Right lobe of liver (tissue), 6 donors: ENCODE data around the gene FIS1. TPM values are rescaled to one million over a fixed set of nuclear protein-coding genes. Genes with fewer than 3 reads are reported as not detected.

Experiments used
- ATAC-seq, 4 donors: fragments of 200-7000 bp; cut with Tn5 transposase; one replicate each; pipeline ENCODE4 v1.9.1; 2020; ENCODE audit warnings: mild to moderate bottlenecking in 4 of 4, moderate library complexity in 4 of 4
- DNase-seq, 3 donors: peaks; one replicate each; pipeline ENCODE4 v3.0.0-alpha.2; 2020
- H3K27ac ChIP-seq, 3 donors: fragments of 200-600 bp; one replicate each; pipeline ENCODE4 v1.8.0; 2022
- H3K27me3 ChIP-seq, 2 donors: fragments of 200-600 bp; one replicate each; pipeline ENCODE4 v1.8.0; 2022
- H3K36me3 ChIP-seq, 4 donors: fragments of 200-600 bp; sonication (generic) in 1 of 4; one replicate each; pipeline versions ENCODE4 v1.5.1 to v1.8.0; 2017 to 2022; ENCODE audit warnings: control low read depth in 1 of 4
- H3K4me1 ChIP-seq, 4 donors: fragments of 200-600 bp; sonication (generic) in 1 of 4; one replicate each; pipeline versions ENCODE4 v1.5.1 to v1.8.0; 2017 to 2022; ENCODE audit warnings: control low read depth in 1 of 4
- H3K4me3 ChIP-seq, 3 donors: fragments of 200-600 bp; one replicate each; pipeline ENCODE4 v1.8.0; 2022
- H3K9me3 ChIP-seq, 4 donors: fragments of 200-600 bp; sonication (generic) in 1 of 4; one replicate each; pipeline versions ENCODE4 v1.5.1 to v1.8.0; 2017 to 2022; ENCODE audit warnings: control low read depth in 1 of 4
- POLR2A ChIP-seq: fragments of 450-650 bp; IDR thresholded peaks from one replicate; pipeline ENCODE4 v1.6.1; 2017; ENCODE audit warnings: antibody characterized with exemption, mild to moderate bottlenecking
- WGBS: methylation state at CpG from one replicate; pipeline ENCODE4 v1.1.6; 2018; ENCODE audit warnings: low coverage, low lambda C conversion rate; ENCODE audit not compliant: insufficient coverage; ENCODE audit errors: missing lambda C conversion rate; 5-methylcytosine and 5-hydroxymethylcytosine counted together
- intact Hi-C, 2 donors: fragments of 100-400 bp; cut with DNase I; formaldehyde crosslinking; loops; one replicate each; pipeline versions ENCODE4 v1.11.2 to v1.14.1; 2022
- total RNA-seq, 6 experiments: library from RNA; depleted of rRNA in 2 of 6; stranded (reverse); fragments of >200 nt in 2 of 6; fragmentation: NEBNext Ultra II Directional in 3 of 6; extraction: Animal tissue kit (Norgen Biotek cat#: 25700) in 3 of 6; gene quantifications; one replicate each; pipeline versions ENCODE4 v1.1.0 to v1.2.4, GENCODE V29; 2016 to 2023
- TF ChIP-seq, protein P1 (sequence below), 4 donors: fragments of 200-600 bp in 3 of 4; fragments of 450-650 bp in 1 of 4; IDR thresholded peaks; one replicate each; pipeline versions ENCODE4 v1.5.1 to v1.8.0; 2016 to 2022; ENCODE audit warnings: antibody characterized with exemption in 4 of 4, mild to moderate bottlenecking in 2 of 4
- donor health status: DM: no; HTN: yes; CAD: no.
- donor health status: DM: no; HTN: no; CAD: no.
- donor health status: DM: no; HTN: no; CAD: no.
- donor health status: DM: no; HTN: yes; CAD: no.
- donor health status: DM: no; HTN: yes; CAD: no.

FIS1 gene
- total RNA-seq, 6 experiments from 2014 or later: 105 to 228 (median 134) TPM

DNA sequence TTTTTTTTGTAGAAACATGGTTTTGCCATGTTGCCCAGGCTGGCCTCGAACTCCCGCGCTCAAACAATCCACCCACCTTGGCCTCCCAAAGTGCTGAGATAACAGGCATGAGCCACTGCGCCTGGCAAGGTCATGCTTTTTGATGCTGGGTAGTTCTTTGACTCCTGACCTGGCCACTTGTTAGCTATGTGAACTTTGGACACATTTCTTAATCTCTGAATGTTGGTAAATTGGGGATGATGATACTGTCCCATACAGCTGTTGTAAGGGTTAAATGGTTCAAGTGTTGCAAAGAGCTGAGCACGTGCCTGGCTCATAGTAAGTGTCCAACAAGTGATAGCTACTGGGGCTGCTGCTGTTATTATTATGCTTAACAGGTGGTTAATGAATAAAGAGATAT is 24.6 kb downstream of the FIS1 start:
- no peak for TF ChIP-seq POLR2A
- TF ChIP-seq, protein P1, sequence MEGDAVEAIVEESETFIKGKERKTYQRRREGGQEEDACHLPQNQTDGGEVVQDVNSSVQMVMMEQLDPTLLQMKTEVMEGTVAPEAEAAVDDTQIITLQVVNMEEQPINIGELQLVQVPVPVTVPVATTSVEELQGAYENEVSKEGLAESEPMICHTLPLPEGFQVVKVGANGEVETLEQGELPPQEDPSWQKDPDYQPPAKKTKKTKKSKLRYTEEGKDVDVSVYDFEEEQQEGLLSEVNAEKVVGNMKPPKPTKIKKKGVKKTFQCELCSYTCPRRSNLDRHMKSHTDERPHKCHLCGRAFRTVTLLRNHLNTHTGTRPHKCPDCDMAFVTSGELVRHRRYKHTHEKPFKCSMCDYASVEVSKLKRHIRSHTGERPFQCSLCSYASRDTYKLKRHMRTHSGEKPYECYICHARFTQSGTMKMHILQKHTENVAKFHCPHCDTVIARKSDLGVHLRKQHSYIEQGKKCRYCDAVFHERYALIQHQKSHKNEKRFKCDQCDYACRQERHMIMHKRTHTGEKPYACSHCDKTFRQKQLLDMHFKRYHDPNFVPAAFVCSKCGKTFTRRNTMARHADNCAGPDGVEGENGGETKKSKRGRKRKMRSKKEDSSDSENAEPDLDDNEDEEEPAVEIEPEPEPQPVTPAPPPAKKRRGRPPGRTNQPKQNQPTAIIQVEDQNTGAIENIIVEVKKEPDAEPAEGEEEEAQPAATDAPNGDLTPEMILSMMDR (IDR thresholded peaks at IDR 0.05): no peak
- Histone ChIP-seq H3K4me1 (peaks cover 0 to 35% (median 7%) of the 10 kb centered on the region in 4 donors), H3K27me3 (no peaks in the 10 kb centered on the region), H3K36me3 (peaks cover 0 to 34% (median 18%) of the 10 kb centered on the region in 4 donors), H3K9me3 (no peaks in the 10 kb centered on the region), H3K27ac (peak overlapping the region; percentile 43 to 95 (median 89)), H3K4me3 (peak overlapping the region in 2 of 3 donors; percentile 85 to 97)
- intact Hi-C loops: no loop called here
- DNase-seq (peak; percentile 70 to 85 (median 84)), ATAC-seq (peak; percentile 34 to 61 (median 40))
- WGBS: 33% methylated on average over 5 of the region's 5 CpGs

DNA sequence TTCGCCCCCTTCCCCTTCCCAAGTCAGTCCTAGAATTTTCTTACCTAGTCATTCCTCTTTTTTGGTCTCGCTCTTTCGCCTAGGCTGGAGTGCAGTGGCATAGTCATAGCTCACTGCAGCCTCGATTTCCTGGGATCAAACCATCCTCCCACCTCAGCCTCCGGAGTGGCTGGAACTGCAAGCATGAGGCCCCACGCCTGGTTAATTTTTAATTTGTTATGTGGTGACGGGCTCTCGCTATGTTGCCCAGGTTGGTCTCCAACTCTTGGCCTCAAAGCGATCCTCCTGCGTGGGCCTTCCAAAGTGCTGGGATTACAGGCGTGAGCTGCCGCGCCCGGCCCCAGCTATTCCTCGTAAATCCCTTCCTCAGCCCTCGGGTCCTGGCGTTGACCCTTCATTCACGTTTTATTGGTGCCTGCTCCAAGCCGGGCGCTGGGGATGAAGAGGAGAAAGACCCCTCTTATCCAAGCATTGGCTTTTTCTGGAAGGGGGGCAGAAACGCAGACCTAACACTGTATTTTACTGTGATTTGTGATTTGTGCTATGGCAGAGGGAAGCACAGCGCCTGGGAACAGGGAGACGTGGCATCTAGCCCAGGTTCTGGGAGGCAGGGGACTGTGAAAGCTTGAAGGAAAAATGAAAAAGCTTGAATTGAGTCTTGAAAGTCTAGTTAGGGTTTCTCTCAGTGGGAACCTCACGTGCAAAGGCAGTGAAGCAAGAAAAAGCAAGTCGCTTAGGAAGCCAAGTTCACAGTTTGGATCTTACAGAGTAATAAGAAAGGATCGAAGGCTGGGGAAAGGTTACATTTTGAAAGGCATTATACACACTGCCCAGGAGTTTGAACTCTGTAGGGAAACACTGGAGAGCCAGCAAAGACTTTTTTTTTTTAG is 26.4 kb downstream of the FIS1 start:
- TF ChIP-seq, protein P1 (IDR thresholded peaks at IDR 0.05): no peak
- TF ChIP-seq POLR2A: no peak
- Histone ChIP-seq H3K36me3 (peaks cover 0 to 16% (median 8%) of the 10 kb centered on the region in 4 donors), H3K9me3 (no peaks in the 10 kb centered on the region), H3K4me1 (peaks cover 0 to 44% (median 7%) of the 10 kb centered on the region in 4 donors), H3K27ac (peak overlapping the region; percentile 89 to 95 (median 90)), H3K4me3 (peak overlapping the region; percentile 82 to 97 (median 85)), H3K27me3 (no peaks in the 10 kb centered on the region)
- no peak for DNase-seq
- intact Hi-C loops: no loop called here
- ATAC-seq: peak; percentile 24 to 52 (median 34)
- WGBS: 3% methylated on average over 20 of the region's 26 CpGs

DNA sequence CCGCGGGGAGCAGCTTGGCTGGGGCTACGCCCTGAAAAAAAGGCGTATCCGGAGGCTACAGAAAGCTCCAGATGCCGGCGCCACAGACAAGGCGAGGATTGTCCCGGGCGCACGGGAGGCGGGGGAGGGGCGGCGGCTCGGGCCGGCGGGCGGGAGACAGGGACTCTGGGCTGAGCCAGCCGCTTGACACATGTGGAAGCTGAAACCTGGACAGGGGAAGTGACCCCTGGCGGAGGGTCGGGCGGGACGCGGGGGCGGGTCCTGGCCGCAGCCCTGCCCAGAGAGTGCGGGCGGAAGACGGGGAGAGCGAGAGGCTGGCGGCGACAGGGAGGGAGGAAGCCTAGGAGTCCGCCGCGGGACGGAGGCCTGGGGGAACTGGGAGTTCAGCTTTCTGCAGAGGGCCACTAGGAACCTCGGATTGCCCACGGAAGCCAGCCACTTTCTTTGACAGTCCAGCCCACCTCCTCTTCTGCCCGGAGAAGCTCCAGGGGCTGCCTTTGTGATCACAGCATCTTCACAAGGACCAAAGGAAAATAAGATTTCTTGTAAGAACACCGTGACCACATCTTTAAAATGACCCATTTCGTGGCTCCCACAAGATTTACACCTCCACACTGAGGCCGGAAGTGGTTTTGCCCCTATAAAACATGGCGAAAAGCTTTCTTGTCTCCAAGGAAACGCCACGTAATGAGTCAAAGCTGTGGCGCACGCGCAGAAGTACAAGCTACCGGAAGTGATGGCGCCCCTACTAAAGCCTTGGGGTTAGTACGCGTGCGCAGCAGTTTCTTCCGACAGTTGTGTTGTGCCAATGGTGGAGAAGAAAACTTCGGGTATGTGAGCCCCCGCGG is 27.3 kb downstream of the FIS1 start, which contains the start of the genes PLOD3 and ZNHIT1:
PLOD3 (minus strand) TSS at position 194 of the 848 bp plus-strand sequence. CDS start 307 bp downstream, outside the sequence.
ZNHIT1 (plus strand) TSS at position 778 of the 848 bp plus-strand sequence; CDS start at position 809, 31 bp downstream.
- H3K27me3 ChIP-seq: no peaks in the 10 kb centered on the region
- 1% methylated on average over 29 of the region's 57 CpGs for WGBS
- H3K27ac ChIP-seq: peak within 1 kb of the TSS; percentile 89 to 95 (median 90)
- DNase-seq (peak; percentile 96 to 98 (median 97)), ATAC-seq (peak; percentile 82 to 92 (median 84))
- peaks cover 0 to 44% (median 7%) of the 10 kb centered on the region in 4 donors for H3K4me1 ChIP-seq
- peak within 1 kb of the TSS; percentile 82 to 97 (median 85) for H3K4me3 ChIP-seq
- intact Hi-C loops: no loop called here
- no peaks in the 10 kb centered on the region for H3K9me3 ChIP-seq
- TF ChIP-seq POLR2A: peak; percentile 68
- TF ChIP-seq, protein P1 (IDR thresholded peaks at IDR 0.05): peak; percentile 10 to 36 (median 24)
- peaks cover 0 to 13% (median 4%) of the 10 kb centered on the region in 4 donors for H3K36me3 ChIP-seq

DNA sequence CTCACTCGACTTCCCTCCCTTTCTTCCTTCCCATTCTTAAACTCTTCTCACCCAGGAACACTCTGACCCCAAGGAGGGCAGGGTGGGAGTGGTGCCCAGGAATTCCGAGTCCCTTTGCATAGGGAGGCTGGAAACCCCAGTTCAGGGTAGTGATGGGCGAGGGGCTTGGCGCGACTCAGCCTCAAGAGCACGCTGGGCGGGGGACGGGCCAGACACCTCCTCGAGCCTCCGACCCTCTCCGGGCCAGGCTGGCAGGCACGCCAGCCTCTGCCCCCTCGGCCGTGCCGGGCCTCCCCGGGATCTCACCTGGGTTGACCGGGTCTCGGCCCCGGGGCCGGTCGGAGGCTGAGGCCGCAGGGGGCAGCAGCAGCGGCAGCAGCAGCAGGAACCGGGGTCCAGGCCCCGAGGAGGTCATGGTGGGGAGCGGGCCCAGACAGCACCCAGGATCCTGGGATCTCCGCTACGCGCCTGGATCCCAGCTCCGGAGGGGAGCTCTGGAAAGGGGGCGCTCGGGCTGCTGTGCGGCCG is 28.0 kb downstream of the FIS1 start:
- no peaks in the 10 kb centered on the region for H3K27me3 ChIP-seq
- intact Hi-C loops: no loop called here
- TF ChIP-seq POLR2A: no peak
- TF ChIP-seq, protein P1 (IDR thresholded peaks at IDR 0.05): no peak
- WGBS: 0% methylated on average over 6 of the region's 34 CpGs
- DNase-seq (no peak), ATAC-seq (peak in 1 of 4 donors; percentile 0)
- H3K27ac ChIP-seq: peak overlapping the region; percentile 89 to 95 (median 90)
- peaks cover 0 to 44% (median 7%) of the 10 kb centered on the region in 4 donors for H3K4me1 ChIP-seq
- no peaks in the 10 kb centered on the region for H3K9me3 ChIP-seq
- peaks cover 0 to 10% (median 5%) of the 10 kb centered on the region in 4 donors for H3K36me3 ChIP-seq
- peak overlapping the region; percentile 82 to 97 (median 85) for H3K4me3 ChIP-seq
